Measurements from ENCODE around the gene CCKAR. TPM values are rescaled to one million over a fixed set of nuclear protein-coding genes. Genes with fewer than 3 reads are reported as not detected.

Gene CCKAR
- total and polyA plus RNA-seq, 2 experiments from 2014 or later: not detected

GRCh38 chr4:26529479-26529878, 39.2 kb upstream of the CCKAR start:
- Histone ChIP-seq H3K4me3 (no peak overlapping the region), H4K20me1 (replicated peaks; ENCODE audit: insufficient read depth) (no peaks in the 10 kb centered on the region), H3K27me3 (ENCODE audit: insufficient read depth) (no peaks in the 10 kb centered on the region), H3K36me3 (ENCODE audit: insufficient read depth) (no peaks in the 10 kb centered on the region), H3K79me2 (replicated peaks; ENCODE audit: insufficient read depth) (no peaks in the 10 kb centered on the region), H3K4me2 (no peak overlapping the region), H3K27ac (ENCODE audit: low read depth) (peak overlapping the region; percentile 30; the same call in 1 of the 2 replicates), H2AFZ (peak overlapping the region; percentile 96), H3K4me1 (ENCODE audit: insufficient read depth) (no peaks in the 10 kb centered on the region), H3F3A (replicated peaks; ENCODE audit: low read depth) (no peaks in the 10 kb centered on the region), H3K9me2 (ENCODE audit: insufficient read depth) (0 out of 2 replicates have a peak, but pooled peaks cover 9% of the 10 kb centered on the region)
- Mint-ChIP-seq H3K36me3 (ENCODE audit: low read depth) (no peaks in the 10 kb centered on the region), H3K27me3 (ENCODE audit: insufficient read depth, low read depth, poor library complexity) (no peaks in the 10 kb centered on the region), H3K4me3 (no peak overlapping the region), H3K27ac (no peak overlapping the region), H3K4me1 (peaks cover 21% of the 10 kb centered on the region), H3K9me3 (peaks cover 5% of the 10 kb centered on the region; the same call in 1 of the 3 replicates)
- DNase-seq (ENCODE audit: low spot score): no peak
- TF ChIP-seq REST (IDR thresholded peaks at IDR 0.05; ENCODE audit: unreplicated experiment): no peak
- TF ChIP-seq EZH2 (IDR thresholded peaks at IDR 0.05; ENCODE audit: low read depth, unreplicated experiment): no peak
- no peak for TF ChIP-seq ETS1 (IDR thresholded peaks at IDR 0.05)
- TF ChIP-seq JUNB (IDR thresholded peaks at IDR 0.05; ENCODE audit: unreplicated experiment): no peak
- ATAC-seq: no peak; the same call in 2 of the 3 replicates

GRCh38 chr4:26525771-26526150, 35.5 kb upstream of the CCKAR start:
- H3K36me3 ChIP-seq (ENCODE audit: insufficient read depth): no peaks in the 10 kb centered on the region
- Mint-ChIP-seq H3K9me3 (peaks cover 5% of the 10 kb centered on the region; the same call in 1 of the 3 replicates), H3K4me3 (no peak overlapping the region), H3K27ac (no peak overlapping the region), H3K27me3 (ENCODE audit: insufficient read depth, low read depth, poor library complexity) (no peaks in the 10 kb centered on the region), H3K4me1 (peaks cover 11% of the 10 kb centered on the region; the same call in 2 of the 3 replicates), H3K36me3 (ENCODE audit: low read depth) (no peaks in the 10 kb centered on the region)
- no peak overlapping the region for H3K27ac ChIP-seq (ENCODE audit: low read depth)
- DNase-seq (ENCODE audit: low spot score) (no peak), ATAC-seq (no peak)
- H3K79me2 ChIP-seq (replicated peaks; ENCODE audit: insufficient read depth): no peaks in the 10 kb centered on the region
- H2AFZ ChIP-seq: peak overlapping the region; percentile 32; the same call in 1 of the 2 replicates
- no peaks in the 10 kb centered on the region for H3F3A ChIP-seq (replicated peaks; ENCODE audit: low read depth)
- H3K4me3 ChIP-seq: no peak overlapping the region
- no peak overlapping the region for H3K4me2 ChIP-seq
- H3K27me3 ChIP-seq (ENCODE audit: insufficient read depth): no peaks in the 10 kb centered on the region
- H3K9me2 ChIP-seq (ENCODE audit: insufficient read depth): no peaks in the 10 kb centered on the region
- no peaks in the 10 kb centered on the region for H4K20me1 ChIP-seq (replicated peaks; ENCODE audit: insufficient read depth)
- H3K4me1 ChIP-seq (ENCODE audit: insufficient read depth): no peaks in the 10 kb centered on the region
- TF ChIP-seq STAT1 (IDR thresholded peaks at IDR 0.05; ENCODE audit: unreplicated experiment): no peak
- TF ChIP-seq EZH2phosphoT487 (IDR thresholded peaks at IDR 0.05; ENCODE audit: unreplicated experiment): no peak
- no peak for TF ChIP-seq CREB1 (CRISPR knock-in tag; IDR thresholded peaks at IDR 0.05; ENCODE audit: low read depth)
- no peak for TF ChIP-seq NANOG (IDR thresholded peaks at IDR 0.05; ENCODE audit: borderline replicate concordance)
- no peak for TF ChIP-seq POLR2AphosphoS5 (IDR thresholded peaks at IDR 0.05; ENCODE audit: low read depth)
- no peak for TF ChIP-seq ETS1 (IDR thresholded peaks at IDR 0.05)
- no peak for TF ChIP-seq CTCF (conservative IDR thresholded peaks at IDR 0.05; ENCODE audit: low read depth in 2 of 2)
- TF ChIP-seq ZNF114 (CRISPR knock-in tag; IDR thresholded peaks at IDR 0.05): no peak
